GM12892 (cell line): ENCODE measurements around the gene PODN.

Experiments
- POLR2AphosphoS5 ChIP-seq: IDR thresholded peaks from 2 replicates; pipeline ENCODE4 v1.6.1; 2011; ENCODE audit warnings: low read depth, low read length, control low read depth
- TAF1 ChIP-seq: IDR thresholded peaks from 2 replicates; pipeline ENCODE4 v1.6.1; 2011; ENCODE audit warnings: low read depth, mild to moderate bottlenecking, control low read depth, low read length, borderline replicate concordance

DNA sequence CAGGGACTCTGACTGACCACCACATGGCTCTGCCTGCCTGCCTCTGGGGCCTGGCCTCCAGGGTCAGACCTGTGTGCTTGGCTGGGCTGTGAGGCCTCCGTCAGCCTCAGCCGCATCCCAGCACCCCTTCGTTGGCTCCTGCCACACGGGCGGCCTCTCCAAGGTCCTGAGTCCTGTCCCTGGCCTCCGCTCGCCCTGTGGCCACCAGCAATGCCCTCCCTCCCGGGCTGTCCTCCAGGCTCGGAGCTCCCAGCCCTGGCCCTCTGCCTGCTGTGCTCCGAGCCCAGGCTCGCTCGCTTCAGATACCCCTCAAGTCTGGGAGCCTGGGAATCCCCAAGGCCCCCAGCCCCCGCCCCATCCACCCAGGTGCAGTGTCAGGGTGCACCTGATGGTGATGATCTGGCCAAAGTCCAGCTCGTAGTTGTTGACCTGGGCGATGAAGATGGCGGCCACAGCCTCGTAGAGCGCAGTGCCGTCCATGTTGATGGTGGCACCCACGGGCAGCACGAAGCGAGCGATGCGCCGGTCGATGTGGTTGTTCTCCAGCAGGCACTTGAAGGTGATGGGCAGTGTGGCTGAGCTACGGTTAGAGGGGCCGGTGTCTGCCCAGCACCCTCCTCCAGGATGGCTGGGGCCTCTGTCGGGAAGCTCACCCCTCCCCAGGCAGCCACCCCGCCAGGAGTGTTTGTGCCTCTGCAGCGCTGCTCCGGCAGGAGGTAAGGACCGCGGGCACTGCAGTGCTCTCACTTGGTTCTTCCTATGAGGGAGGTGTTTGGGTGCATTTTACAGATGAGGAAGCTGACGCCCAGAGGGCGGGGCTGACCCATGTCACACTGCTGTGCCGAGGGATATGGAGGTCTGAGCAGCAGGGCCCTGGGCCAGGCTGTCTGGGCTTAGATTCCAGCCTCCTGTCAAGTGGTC lies 28.5 kb downstream of the PODN start:
- no peak for TF ChIP-seq POLR2AphosphoS5
- no peak for TF ChIP-seq TAF1
